Endothelial cell of umbilical vein (primary cell): ENCODE results near the gene MLLT6. TPM values are rescaled to one million over a fixed set of nuclear protein-coding genes. Genes with fewer than 3 reads are reported as not detected.

Experiments used
- BruUV-seq: library from RNA; stranded (reverse); fragments of 400-500 nt; replicated peaks from 2 replicates; lab custom pipeline; 2021; lab: Mats Ljungman, UMichigan
- CTCF ChIA-PET: fragments of 300-600, 350-600 bp; sonication (Branson Sonifier 250); formaldehyde crosslinking; loops from one replicate; lab custom pipeline; 2021; ENCODE audit warnings: antibody characterized with exemption, inconsistent platforms; lab: Charles Lee
- POLR2A ChIA-PET: fragments of 300-600, 350-600 bp; sonication (Branson Sonifier 250); formaldehyde crosslinking; loops from one replicate; lab custom pipeline; 2021; ENCODE audit warnings: antibody characterized with exemption, inconsistent platforms; lab: Charles Lee
- DNase-seq: peaks from one replicate; pipeline ENCODE4 v3.0.0-alpha.2; 2011; ENCODE audit warnings: low read depth, low spot score
- FAIRE-seq: peaks from 2 replicates; lab custom pipeline; 2011; peaks lifted over from hg19 to GRCh38; lab: Jason Lieb, UNC
- H2AFZ ChIP-seq: 2 replicates; pipeline ENCODE4 v1.6.0; 2012; ENCODE audit warnings: low read depth, low read length, control low read depth, inconsistent platforms
- H3K27ac ChIP-seq: 2 replicates; pipeline ENCODE4 v1.5.1; 2011; ENCODE audit warnings: low read depth, mild to moderate bottlenecking, control low read depth, low read length, moderate library complexity; ENCODE audit not compliant: insufficient read depth
- H3K27me3 ChIP-seq, 2 experiments: 2 replicates each; pipeline versions ENCODE4 v1.6.0 to v1.6.1; 2011; ENCODE audit warnings: low read length in 2 of 2, mixed read lengths in 1 of 2; ENCODE audit not compliant: control insufficient read depth in 2 of 2, insufficient read depth in 2 of 2
- H3K36me3 ChIP-seq, 2 experiments: 2 replicates in 1 of 2; 3 replicates in 1 of 2; pipeline ENCODE4 v1.5.1; 2011; ENCODE audit warnings: low read length in 2 of 2, mild to moderate bottlenecking in 1 of 2, moderate library complexity in 1 of 2; ENCODE audit not compliant: control insufficient read depth in 2 of 2, insufficient read depth in 2 of 2; ENCODE audit errors: extremely low read depth in 1 of 2
- H3K4me1 ChIP-seq: 3 replicates; pipeline ENCODE4 v1.5.1; 2011; ENCODE audit warnings: mild to moderate bottlenecking, low read length; ENCODE audit not compliant: control insufficient read depth, insufficient read depth; ENCODE audit errors: extremely low read depth
- H3K4me2 ChIP-seq: 2 replicates; pipeline ENCODE4 v1.6.1; 2011; ENCODE audit warnings: low read length, control low read depth, mixed read lengths; ENCODE audit not compliant: insufficient read depth
- H3K4me3 ChIP-seq, 3 experiments: fragments of 200-600 bp in 1 of 3; sonication (generic), shearing (Covaris generic) in 1 of 3; replicated peaks in 1 of 3; 2 replicates each; pipeline ENCODE4 v1.5.1; 2011 to 2016; ENCODE audit warnings: control low read depth in 3 of 3, low read length in 3 of 3, mild to moderate bottlenecking in 2 of 3, inconsistent platforms in 1 of 3, low read depth in 1 of 3, moderate library complexity in 1 of 3; ENCODE audit not compliant: insufficient read depth in 1 of 3
- H3K79me2 ChIP-seq: 2 replicates; pipeline ENCODE4 v1.6.0; 2012; ENCODE audit warnings: low read length, inconsistent platforms; ENCODE audit not compliant: control insufficient read depth, insufficient read depth
- H3K9ac ChIP-seq: replicated peaks from 2 replicates; pipeline ENCODE3; 2011; ENCODE audit warnings: low read length, control low read depth; ENCODE audit not compliant: insufficient read depth; ENCODE audit errors: extremely low read depth
- H3K9me1 ChIP-seq: replicated peaks from 3 replicates; pipeline ENCODE4 v1.6.0; 2011; ENCODE audit warnings: mild to moderate bottlenecking, low read length; ENCODE audit not compliant: control insufficient read depth, insufficient read depth; ENCODE audit errors: extremely low read depth
- H3K9me3 ChIP-seq: replicated peaks from 2 replicates; pipeline ENCODE4 v1.5.1; 2012; ENCODE audit warnings: low read length, inconsistent platforms; ENCODE audit not compliant: control insufficient read depth, insufficient read depth
- H4K20me1 ChIP-seq: replicated peaks from 2 replicates; pipeline ENCODE3; 2011; ENCODE audit warnings: mild to moderate bottlenecking, low read length; ENCODE audit not compliant: control insufficient read depth, insufficient read depth; ENCODE audit errors: extremely low read depth
- CTCF ChIP-seq, 2 donors: IDR thresholded peaks; 1 replicate in 1 of 2; 2 replicates in 1 of 2; pipeline ENCODE4 v1.5.1; 2011; ENCODE audit warnings: low read length in 2 of 2, mild to moderate bottlenecking in 2 of 2, moderate library complexity in 2 of 2, control low read depth in 1 of 2, inconsistent platforms in 1 of 2, low read depth in 1 of 2; ENCODE audit not compliant: insufficient read depth in 1 of 2; ENCODE audit errors: extremely low read depth in 1 of 2
- EZH2 ChIP-seq: IDR thresholded peaks from 2 replicates; pipeline ENCODE4 v1.6.1; 2012; ENCODE audit warnings: borderline replicate concordance, low read depth, mild to moderate bottlenecking, moderate library complexity, low read length, inconsistent platforms; ENCODE audit not compliant: severe bottlenecking
- FOS ChIP-seq: IDR thresholded peaks from 2 replicates; pipeline ENCODE4 v1.6.1; 2011; ENCODE audit warnings: mild to moderate bottlenecking, low read length, moderate library complexity, borderline replicate concordance; ENCODE audit not compliant: insufficient read depth
- JUN ChIP-seq: IDR thresholded peaks from 2 replicates; pipeline ENCODE4 v1.6.1; 2011; ENCODE audit warnings: borderline replicate concordance, low read depth; ENCODE audit not compliant: insufficient read length, insufficient read depth
- MYC ChIP-seq: IDR thresholded peaks from one replicate; pipeline ENCODE4 v1.6.1; 2011; ENCODE audit warnings: mild to moderate bottlenecking, low read depth, low read length
- POLR2A ChIP-seq: IDR thresholded peaks from 2 replicates; pipeline ENCODE4 v1.6.1; 2012; ENCODE audit warnings: low read depth, mild to moderate bottlenecking, control low read depth, low read length
- POLR2AphosphoS5 ChIP-seq: IDR thresholded peaks from 2 replicates; pipeline ENCODE4 v1.6.1; 2012; ENCODE audit warnings: low read depth, mild to moderate bottlenecking, control low read depth, low read length, moderate library complexity; ENCODE audit not compliant: insufficient read depth
- dilution Hi-C: fragments of 300-500 bp; cut with MboI; formaldehyde crosslinking; loops from one replicate; pipeline ENCODE4 v1.15.0; 2019; ENCODE audit warnings: low sequenced_read_pairs; ENCODE audit not compliant: extremely low pct_ligation_motif_present
- intact Hi-C: fragments of 100-400 bp; cut with micrococcal nuclease; formaldehyde crosslinking; loops from one replicate; pipeline ENCODE4 v1.10.0; 2022
- polyA plus RNA-seq, 4 experiments: library from polyadenylated mRNA; depleted of rRNA in 3 of 4; stranded (reverse) in 3 of 4; unstranded in 1 of 4; fragments of >200 nt; gene quantifications; 2 replicates each; pipeline versions ENCODE4 v1.2.1 to v1.2.3, GENCODE V29; 2011 to 2012; ENCODE audit warnings: missing spikeins in 1 of 4
- total RNA-seq: library from RNA; stranded (reverse); gene quantifications from 2 replicates; pipeline ENCODE4 v1.2.3, GENCODE V29; 2021
- TF ChIP-seq, protein P1 (sequence below): IDR thresholded peaks from 2 replicates; pipeline ENCODE4 v1.6.1; 2011; ENCODE audit not compliant: insufficient read depth, insufficient read length

Gene MLLT6
- total and polyA plus RNA-seq, 2 donors (not counting 3 experiments of a cell fraction or from before 2014, with no cell fraction given): 32.1 to 85.4 TPM

DNA sequence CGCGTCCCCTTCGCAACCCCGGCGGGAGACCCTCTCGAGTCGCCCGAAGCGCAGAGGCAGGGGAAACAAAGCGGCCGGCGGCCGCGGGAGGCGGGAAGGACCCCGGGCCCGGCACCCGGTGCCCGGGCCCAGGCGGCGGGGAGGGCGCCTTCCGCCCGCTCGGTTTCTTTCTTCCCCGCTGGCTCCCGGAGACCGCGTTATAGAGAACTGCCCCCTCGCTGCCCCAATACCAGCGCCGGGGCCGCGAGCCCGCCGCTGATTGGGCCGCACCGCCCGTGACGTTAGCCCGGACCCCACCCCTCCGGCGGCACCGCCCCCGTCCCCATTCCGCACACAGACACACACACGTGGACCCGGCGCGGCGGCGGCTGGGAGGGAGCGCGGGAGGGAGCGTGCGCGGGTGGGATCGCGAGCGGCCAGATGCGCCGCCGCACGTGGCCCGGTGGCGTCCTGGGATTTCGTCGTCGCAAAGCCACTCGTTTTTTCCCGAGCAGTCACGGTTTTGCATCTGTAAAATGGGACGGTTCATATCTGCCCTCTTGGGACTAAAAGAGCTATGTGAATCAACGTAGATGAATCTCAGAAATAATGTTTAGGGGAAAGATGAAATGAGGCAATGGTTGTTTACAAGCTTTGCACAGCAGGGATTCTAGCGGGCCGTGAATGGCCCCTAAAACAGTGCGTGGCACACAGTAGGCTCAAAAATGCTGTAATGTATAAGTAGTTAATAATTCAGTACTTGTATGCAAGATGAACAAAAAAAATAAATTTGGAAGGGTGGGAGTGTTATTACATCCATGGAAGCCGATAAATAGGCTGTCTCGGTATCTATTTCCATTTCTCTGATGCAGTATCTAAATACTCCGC, 30.1 kb upstream of the MLLT6 start, which contains the start of gene EPOP:
EPOP (minus strand) TSS at position 209 of the 867 bp plus-strand sequence. CDS start 462 bp downstream, outside the sequence.
- H3K9ac ChIP-seq: peak within 1 kb of the TSS; percentile 30

More for the DNA sequence above, 30.1 kb upstream of the MLLT6 start, which contains the start of gene EPOP:
- H4K20me1 ChIP-seq: no peaks in the 10 kb centered on the region
- intact Hi-C loops: no loop called here
- dilution Hi-C loops: no loop called here
- no TSS peak for BruUV-seq
- peak within 1 kb of the TSS; percentile 82 for H2AFZ ChIP-seq
- peaks cover 14% of the 10 kb centered on the region for H3K4me1 ChIP-seq
- H3K36me3 ChIP-seq: no peaks in the 10 kb centered on the region
- CTCF ChIA-PET: interaction anchor here (0.6 to 7.9 kb wide), 6 partner anchors 12 to 99 kb away, joined by 3 to 138 read pairs (median 7); partner anchors contain the start of genes CISD3 and MLLT6
- H3K4me2 ChIP-seq: peak within 1 kb of the TSS; percentile 67
- H3K4me3 ChIP-seq: peak within 1 kb of the TSS; percentile 32 to 63 (median 41)
- DNase-seq (peak; percentile 85), FAIRE-seq (no peak)
- no peak for TF ChIP-seq EZH2
- no peak for TF ChIP-seq POLR2AphosphoS5
- no peak for TF ChIP-seq FOS
- no peak for TF ChIP-seq CTCF (IDR thresholded peaks at IDR 0.05; ENCODE audit: extremely low read depth in 1 of 2, insufficient read depth in 1 of 2, low read depth in 1 of 2, low read length in 2 of 2)
- TF ChIP-seq, protein P1, sequence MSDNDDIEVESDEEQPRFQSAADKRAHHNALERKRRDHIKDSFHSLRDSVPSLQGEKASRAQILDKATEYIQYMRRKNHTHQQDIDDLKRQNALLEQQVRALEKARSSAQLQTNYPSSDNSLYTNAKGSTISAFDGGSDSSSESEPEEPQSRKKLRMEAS: peak; percentile 69
- no peak for TF ChIP-seq JUN
- TF ChIP-seq MYC: no peak
- no peak for TF ChIP-seq POLR2A
- H3K9me1 ChIP-seq: no peaks in the 10 kb centered on the region
- POLR2A ChIA-PET: no interaction called here
- H3K27me3 ChIP-seq: peaks cover 28 to 39% of the 10 kb centered on the region in 2 experiments
- no peaks in the 10 kb centered on the region for H3K9me3 ChIP-seq
- no peak within 1 kb of the TSS for H3K27ac ChIP-seq
- H3K79me2 ChIP-seq: no peaks in the 10 kb centered on the region
